Urothelium cell line (cell line): ENCODE data around the gene LRRC25.

Experiments
- DNase-seq: peaks from one replicate; pipeline ENCODE4 v3.0.0; 2011; ENCODE audit warnings: low spot score, mixed read lengths
- FAIRE-seq: peaks from 2 replicates; lab custom pipeline; 2011; peaks lifted over from hg19 to GRCh38; lab: Jason Lieb, UNC

The LRRC25 gene

DNA sequence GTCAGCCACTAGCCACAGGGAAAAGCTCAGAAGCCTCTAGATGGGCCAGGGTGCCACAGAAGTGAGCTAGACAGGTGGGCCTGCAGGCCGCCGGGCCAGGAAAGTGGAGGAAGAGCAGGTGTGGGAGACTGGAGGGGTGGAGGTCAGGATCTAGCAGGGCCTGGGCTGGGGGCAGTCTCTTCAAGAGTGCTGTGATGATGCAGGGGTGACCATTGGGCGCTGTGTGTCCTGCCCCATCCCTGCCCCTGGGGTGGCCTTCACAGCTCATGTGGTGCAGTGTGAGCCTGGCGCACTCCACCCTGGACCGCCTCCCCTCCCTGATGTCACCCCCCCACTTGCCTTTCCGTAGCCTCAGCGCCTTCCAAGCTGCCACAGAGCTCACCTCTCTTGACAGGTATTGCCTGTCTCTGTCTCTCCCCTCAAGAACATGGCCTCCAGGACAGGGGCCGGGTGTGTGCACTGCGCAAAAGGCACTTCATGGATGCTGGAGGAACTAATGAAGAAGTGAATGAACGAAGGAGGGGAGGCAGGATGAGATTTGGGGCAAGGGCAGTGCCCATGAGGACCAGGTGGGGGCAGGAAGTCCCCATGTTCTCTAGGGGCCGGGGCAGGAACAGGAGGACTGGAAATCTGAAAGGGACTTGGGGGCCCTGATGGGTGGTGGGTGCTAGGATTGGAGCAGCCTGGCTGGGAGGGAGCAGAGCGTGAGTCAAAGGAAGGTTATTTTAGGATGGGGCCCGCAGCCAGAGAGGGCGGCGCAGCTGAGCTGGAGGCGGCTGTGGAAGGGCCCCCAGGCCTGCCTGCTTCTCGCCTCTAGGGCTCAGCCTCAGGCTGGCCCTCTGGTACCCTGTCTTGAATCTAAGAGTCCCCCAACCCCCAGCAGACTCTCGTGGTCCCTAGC, 28.3 kb upstream of the LRRC25 start:
- FAIRE-seq (no peak), DNase-seq (peak; percentile 52)

DNA sequence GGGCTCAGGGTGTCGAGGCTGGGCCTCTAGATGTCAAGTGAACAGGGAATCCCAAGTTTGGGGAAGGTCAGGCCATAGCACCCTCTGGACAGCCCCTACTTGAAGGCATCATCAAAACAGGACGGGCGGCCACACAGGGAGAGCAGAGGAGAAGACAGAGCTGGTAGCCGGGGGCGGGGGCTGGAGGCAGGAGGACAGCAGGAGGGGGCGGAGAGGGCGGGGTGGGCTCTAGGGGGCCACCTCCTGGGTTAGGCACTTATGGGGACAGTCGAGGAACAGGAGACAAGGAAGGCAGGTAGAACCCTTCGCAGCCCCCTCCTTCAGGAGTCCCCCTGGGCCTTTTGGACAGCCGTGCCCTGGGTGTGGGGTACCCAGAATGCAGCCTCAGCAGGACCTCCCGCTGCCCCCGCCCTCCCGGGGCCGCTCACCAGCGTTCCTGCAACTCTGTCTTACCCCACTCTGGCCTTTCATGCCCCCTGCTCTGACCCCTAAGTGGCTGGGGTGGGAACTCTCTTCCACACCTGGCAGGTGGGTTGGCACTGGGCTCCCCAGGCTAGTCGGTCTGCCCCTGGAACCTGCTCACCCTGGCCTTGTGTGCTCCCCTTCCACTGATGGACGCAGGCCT, 27.6 kb upstream of the LRRC25 start:
- DNase-seq, result no peak
- FAIRE-seq, result no peak

DNA sequence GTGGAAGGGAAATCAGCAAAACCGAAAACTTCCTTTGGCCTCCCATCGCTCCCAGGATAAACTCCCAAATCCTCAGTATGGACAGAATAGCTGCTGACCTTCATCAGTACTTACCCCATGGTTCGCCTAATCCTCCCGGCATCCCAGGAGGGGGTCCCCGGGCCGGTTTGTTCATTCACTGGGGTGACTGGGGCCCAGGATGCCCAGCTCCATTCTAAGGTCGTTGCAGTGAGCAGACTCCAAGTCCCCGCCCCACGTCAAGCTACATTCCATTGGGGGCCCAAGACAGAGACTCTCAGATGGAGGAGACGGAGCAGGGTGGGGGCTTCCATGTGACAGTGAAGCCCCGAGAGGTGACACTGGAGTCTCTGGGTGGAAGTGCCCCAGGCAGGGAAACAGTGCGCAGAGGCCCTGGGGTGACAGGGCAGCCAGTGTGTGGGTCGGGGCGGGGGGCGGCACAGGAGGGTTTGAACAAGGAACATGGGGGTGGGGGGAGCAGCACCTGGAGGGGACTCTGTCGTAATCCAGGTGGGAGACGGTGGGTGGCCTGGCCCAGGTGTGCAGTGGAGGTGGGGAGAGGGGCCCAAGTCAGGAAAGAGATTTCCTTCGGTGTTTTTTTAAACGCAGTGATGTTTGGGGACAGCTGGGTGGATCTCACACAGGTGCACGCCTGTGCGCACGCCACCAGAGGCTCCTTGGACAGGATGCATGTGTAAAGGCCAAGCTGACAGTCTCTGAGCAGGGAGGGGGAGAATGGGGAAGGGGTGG, 26.9 kb upstream of the LRRC25 start:
- DNase-seq (no peak), FAIRE-seq (no peak)

DNA sequence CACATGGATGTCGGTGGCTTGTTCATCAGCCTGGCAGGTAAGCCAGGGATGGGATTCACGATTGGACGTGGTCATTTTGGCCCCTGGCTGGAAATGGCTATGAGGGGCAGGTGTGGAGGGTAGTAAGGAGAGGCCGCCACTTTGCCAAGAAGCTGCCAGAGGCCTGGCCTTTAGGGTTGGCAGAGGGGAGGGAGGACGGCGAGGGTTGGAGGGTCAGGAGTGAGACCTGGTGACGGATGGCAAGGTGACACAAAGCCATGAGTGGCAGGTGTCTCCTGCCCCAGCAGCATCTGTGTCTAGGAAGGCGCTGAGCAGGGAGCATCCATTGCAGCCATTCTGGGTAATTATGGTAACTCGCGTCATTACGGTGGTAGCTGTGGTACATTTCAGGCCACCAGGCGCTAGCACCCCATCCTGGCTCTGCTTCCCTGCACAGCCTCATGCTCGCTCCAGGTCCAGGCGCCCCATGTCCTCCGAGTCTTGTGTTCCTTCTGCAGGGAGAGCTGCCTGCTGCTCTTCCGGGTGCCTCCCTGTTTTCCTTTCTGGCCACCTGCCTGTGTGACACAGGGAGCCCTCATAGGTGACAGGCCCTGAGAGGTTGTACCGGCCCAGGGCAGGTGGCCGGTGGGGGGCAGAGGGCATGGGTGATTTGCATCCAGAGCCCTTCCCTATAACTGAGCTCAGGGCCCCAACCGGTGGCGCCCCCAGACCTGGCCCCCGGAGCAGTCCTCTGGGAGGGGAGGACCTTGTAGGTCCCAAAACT, 26.0 kb upstream of the LRRC25 start:
- DNase-seq, result no peak
- FAIRE-seq, result no peak

DNA sequence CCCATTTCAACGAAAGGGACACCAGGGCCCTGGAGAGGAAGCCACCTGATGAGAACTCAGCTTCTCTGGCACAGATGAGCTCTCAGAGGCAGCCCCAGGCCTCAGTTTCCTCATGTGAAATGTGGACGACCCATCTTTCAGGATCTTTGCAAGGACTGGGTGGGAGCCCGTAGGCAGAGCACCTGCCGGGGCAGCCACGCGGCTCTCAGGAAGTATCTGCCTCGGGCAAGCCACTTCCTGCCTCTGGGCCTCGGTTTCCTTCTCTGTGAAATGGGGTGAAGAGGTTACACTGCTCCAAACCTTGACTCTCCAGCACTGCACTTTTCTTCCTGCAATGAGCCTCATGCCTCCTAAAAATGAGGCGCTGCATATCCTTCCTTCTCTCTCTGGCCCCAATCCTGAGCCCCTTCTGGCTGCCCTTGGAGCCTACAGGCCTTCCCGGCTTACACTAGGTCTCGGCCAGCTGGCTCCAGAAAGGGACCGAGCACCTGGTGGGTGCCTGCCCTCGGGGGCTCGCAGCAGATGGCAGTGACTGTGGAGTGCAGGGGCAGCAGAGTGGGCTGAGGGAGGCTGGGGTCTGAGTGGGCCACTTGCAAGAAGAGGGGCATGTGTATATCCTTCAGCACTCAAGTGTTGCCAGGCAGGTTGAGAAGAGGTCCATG, 25.2 kb upstream of the LRRC25 start:
- FAIRE-seq (no peak), DNase-seq (no peak)

DNA sequence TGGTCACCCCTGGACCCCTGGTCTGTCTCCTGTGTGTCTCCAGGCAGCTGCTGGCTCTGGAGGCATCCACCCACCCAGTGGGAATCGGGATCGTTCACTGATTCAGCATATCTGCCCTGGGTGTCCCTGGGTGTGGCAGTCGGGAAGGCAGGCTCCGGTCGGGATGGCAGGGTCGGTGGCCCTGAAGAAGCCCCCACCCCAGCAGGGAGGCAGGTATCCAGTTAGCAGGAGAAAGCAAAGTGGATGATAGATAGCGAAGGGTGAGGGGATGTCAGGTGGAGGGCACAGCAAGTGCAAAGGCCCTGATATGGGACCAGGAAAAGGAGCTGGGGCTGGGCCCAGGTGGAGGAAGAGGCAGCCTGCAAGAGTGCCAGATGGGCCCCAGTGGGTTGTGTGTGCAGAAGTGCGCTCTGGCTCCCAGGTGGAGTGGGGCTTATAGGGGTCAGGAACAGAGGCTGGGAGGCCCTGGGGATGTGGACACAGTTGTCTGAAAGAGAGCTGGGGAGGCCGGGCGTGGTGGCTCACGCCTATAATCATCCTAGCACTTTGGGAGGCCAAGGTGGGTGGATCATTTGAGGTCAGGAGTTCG, 24.0 kb upstream of the LRRC25 start:
- DNase-seq, result no peak
- FAIRE-seq, result no peak

DNA sequence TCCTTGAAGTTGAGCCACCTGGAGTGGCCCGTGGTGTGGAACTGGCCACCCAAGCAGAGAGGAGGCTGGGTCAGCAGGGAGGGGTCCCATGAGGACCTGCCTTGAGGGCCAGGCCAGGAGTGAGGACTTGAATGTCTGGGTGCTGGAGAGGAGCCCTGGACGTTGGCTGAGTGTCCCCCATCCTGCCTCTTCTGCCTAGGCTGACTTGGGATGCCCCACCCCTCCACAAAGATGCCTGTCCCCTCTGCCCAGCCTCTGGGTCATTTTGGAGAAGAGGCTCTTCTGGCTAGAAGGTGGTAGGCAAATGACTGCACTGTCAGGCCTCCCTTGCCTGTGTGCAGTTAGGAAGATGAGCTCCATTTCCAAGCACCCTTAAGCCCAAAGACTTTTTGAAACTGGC, 23.5 kb upstream of the LRRC25 start:
- no peak for FAIRE-seq

DNA sequence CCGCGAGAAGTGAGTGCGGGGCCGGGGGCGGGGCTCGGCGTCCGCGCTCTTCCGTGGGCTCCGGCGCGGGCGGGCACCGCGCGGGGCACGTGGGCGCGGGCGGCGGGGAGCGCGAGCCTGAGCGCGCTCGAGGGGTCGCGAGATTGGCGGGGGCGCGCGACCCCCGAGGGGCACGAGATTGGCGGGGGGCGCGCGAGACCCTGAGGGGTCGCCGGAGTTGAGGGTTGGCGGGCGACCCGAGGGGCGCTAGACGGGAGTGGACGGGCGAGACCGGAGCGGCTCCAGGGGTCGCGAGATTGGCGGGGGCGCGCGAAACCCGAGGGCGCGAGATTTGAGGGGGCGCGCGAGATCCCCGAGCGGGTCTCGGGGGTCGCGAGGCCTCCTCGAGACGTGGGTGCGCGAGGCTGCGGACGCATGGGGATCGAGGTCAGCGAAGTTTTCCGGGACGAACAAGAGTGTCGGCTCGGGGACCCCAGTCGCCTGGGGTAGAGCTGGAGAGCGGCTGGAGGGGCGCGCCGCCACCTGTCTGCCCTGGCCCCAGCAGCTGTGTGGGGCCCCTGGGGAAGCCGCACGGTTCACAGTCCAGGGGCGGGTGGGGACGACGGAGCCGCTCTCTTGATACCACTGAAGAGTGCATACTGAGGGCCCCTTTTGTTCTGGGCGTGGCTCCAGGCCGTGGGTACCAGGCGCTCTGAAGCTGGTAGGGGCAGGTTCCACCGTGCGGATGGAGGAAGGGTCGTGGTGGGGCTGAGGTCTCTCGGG, 22.5 kb upstream of the LRRC25 start:
- DNase-seq (no peak), FAIRE-seq (no peak)

More for the DNA sequence above, 23.5 kb upstream of the LRRC25 start:
- DNase-seq, result no peak

DNA sequence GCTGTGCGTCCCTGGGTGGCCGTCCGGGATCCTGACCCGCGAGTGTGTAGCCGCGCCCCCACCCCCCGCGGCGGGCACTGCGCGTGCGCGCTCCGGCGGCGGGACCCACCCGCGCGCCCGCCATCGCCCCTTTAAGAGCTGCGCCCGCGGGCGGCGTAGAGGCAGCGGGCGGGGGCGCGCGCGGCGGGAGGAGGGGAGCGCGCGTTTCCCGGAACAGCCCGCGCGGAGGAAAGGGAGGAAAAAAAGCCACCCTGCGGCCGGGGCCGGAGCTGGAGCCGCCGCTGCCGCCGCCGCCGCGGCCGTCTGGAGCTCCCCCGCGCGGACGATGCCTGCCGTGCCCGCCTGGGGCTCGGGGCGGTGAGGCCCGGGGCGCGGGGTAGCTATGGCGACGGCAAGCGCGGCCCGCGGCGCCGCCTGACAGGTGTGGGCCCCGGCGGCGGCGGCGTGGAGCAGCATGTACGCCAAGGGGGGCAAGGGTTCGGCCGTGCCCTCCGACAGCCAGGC, 21.8 kb upstream of the LRRC25 start, which contains the start of gene SSBP4:
TSS of gene SSBP4 (plus strand) at position 204 of the 504 bp plus-strand sequence. CDS start at position 455, 251 bp downstream.
- DNase-seq (peak; percentile 84), FAIRE-seq (no peak)

DNA sequence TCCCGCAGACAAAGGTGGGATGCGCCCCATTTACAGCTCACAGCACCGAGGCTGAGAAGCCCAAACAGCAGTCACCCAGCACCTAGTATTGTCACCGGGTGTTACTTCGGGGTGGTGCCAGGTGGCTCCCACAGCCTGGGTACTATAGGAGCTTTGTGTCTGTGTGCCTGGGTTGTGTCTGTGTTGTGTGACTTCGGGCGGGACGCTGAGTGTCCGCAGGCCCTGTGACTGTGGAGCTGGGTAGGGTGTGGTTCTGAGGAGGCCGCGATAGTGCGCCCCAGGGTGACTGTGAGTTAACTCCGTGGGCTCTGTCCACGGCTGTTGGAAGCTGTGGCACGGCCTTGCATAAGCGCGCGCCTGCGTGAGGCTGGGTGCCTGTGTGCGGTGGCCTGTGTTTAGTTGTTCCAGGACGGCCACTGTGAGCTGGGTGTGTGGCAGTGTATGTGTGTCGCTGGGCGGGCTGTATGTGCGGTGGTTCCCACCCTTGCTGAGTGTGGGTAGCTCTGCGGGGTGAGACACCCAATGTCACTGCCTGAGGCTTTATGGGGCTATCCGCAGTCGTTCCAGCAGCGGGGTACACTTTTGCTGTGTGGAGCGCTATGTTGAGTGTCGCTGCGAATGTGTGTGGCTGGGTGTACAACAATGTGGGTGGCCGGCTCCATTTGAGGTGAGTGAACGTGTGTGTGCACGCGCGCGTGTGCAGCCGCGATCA, 21.2 kb upstream of the LRRC25 start:
- no peak for FAIRE-seq
- DNase-seq, result no peak

DNA sequence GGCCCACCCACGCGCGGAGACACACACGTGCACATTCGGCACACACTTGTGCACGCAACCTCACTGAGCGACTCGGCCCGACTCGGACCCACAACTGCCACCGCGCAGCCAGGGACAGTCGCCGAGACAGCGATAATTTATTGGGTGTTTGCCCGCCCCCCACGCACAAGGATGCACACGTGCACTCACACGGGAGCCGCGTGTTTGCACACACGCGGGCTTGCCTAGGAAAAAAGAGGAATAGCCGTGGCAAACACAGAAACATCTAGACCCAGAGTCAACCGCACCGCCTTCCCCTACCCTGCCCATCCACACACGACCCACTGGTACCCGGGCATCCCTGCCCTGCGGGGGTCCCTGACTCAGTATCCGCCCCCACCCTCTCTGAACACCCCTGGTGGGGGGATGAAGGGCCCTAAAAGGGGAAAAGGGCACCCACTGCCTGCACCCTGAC, 20.6 kb upstream of the LRRC25 start:
- FAIRE-seq (no peak), DNase-seq (no peak)

DNA sequence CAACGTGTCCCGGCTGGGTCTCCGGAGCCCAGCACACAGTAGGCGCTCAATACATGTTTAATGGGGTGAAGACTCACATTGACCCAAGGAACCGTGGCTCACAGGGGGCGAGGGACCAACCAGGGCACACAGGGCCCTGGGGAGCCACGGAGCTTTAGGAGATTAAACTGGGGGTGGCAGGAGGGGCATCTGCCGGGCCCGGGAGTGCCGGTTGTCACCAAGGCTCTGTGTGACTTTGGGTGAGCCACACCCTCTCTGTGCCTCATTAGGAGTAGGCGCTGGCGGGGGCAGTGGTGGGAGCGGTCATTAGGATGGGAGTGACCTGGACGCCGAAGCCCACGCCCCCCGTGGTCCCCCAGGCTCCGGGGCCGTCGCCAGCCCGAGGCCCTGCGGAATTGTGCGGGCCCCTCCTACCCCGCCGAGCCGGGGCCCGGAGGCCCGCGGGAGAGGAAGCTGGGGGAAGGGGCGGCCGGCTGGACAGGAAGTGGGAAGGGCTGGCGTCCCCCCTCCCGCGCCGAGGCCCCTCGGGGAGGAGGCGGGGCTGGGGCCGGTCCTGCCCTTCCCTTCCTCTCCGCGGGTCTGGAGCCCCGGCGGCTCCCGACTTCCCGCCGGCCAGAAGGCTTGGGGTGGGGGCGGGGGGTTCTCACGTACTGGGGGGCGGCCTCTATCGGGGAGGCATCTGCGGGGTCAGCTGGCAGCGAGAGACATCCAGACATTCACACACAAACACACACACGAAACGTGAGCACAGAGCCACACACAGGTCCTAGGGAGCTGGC, 20.0 kb upstream of the LRRC25 start:
- DNase-seq, result peak; percentile 81
- no peak for FAIRE-seq

DNA sequence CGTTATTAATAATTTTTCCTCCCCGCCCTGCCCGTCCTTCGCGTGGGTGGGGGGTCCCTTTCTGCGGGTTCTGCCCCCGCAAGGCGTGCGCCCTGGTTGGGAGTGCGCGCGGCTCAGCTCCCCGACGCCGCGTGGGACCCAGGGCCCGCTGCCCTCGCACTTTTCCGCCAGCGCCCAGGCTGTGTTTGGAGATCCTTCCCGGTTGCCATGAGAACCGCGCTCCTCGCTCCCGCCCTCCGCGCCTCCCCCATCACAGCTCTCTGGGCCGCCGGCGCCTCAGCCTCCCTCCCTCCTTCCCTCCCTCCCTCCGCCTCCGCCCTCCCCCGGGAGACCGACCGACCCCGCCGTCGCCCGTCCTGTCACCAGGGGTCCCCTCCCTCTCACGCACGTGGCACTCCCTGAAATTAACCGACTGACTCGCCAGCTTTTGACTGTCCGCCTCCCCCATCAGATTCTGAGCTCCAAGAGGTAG, 19.4 kb upstream of the LRRC25 start:
- DNase-seq (peak; percentile 82), FAIRE-seq (no peak)

DNA sequence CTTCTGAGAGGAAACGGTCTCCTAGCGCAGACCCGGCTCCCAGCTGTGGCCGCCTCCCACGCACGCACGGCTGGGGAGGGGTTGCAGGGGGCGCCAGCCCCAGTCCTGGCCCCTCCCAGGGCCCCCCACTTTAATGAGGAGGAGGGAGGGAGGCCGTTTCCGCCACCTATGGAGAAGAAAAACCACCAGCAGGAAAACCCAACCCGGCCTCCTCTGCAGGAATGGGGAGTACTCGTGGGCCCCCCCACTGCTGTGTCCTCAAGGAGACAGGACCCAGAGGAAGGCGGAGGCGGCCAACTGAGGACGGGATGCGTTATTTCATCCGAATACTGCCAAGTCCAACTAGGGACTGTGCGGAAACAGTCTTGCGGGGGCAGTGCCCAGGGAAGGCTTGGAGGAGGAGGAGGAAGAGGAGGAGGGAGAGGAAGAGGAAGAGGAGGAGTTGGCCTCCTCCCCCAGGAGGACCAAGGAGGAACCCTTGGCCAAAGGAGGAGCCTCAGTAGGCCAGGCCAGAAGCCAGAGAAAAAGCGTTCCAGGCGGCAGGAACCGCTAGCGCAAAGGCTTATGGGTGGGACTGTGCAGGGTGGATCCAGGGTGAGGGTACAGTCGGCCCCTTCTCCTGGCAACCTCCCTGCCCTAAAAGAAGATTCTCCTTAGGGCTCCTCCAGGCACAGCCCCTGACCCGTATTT, 17.9 kb upstream of the LRRC25 start:
- FAIRE-seq, result no peak
- no peak for DNase-seq

DNA sequence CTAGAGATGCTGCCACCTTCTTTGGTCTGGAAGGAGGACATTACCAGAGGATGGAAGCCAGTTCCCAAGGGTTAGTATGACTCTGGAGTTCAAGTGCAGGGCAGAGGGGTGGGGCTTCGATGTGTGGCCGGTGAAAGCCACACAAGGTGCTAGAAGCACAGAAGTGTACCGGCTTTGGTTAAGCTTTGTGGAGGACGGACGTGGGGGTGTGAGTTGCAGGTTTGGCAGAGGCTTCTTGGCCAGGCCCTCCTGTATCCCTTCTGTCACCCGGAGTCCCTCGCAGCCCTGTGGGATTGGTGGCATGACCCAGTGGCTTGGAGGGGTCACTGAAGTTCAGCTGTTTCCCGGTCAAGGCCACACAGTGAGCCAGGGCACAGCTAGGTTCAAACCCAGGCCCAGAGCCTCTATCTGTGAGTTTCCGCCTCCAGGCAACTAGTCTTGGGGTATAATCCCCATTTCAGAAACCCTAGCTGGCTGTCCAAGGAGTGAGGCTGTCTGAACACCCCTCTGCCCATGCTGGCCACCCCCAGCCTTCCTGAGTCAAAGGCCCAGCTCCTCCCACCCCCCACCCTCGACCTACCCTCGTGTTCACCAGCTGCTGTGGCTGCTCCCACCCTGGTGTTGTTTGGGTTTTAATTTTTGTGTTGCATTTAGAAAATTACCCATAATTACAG, 17.2 kb upstream of the LRRC25 start:
- FAIRE-seq (no peak), DNase-seq (no peak)

DNA sequence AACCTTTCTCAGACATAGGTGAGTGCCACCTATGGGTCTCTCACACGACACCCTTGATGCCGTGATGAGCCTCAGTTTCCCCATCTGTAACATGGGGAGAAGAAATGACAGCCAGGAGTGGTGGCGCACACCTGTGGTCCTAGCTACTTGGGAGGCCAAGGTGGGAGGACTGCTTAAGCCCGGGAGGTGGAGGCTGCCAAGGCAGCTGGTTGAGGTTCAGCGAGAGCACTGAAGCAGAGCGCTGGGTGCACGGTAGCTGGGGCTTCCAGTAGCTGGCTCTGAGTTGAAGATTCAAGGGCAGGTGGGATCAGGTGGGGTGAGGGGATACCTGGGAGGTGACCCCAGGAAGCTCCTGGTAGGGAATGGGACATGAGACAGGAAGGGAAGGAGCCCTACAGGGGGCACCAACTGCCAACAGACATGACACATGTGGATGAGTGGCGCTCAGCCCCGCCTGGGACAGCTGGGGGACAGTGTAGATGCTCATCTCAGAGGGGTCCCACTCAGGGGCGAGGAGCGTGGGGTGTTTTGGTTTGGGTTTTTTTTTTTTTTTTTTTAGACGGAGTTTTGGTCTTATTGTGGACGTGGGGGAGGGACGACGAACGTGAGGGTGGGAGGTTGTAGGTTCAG, 15.3 kb upstream of the LRRC25 start:
- DNase-seq (no peak), FAIRE-seq (no peak)
